Body of pancreas (tissue), 4 donors: ENCODE measurements around the gene ALOX12.

ENCODE experiments used
- POLR2A ChIP-seq, 3 donors: fragments of 450-650 bp; IDR thresholded peaks; one replicate each; pipeline ENCODE4 v1.6.1; 2016; ENCODE audit warnings: antibody characterized with exemption in 3 of 3, mild to moderate bottlenecking in 2 of 3
- TF ChIP-seq, protein P1 (sequence below), 7 experiments: fragments of 450-650 bp in 4 of 7; fragments of 200-600 bp in 3 of 7; sonication (generic) in 3 of 7; IDR thresholded peaks; one replicate each; pipeline ENCODE4 v1.5.1; 2016 to 2019; ENCODE audit warnings: antibody characterized with exemption in 7 of 7

DNA sequence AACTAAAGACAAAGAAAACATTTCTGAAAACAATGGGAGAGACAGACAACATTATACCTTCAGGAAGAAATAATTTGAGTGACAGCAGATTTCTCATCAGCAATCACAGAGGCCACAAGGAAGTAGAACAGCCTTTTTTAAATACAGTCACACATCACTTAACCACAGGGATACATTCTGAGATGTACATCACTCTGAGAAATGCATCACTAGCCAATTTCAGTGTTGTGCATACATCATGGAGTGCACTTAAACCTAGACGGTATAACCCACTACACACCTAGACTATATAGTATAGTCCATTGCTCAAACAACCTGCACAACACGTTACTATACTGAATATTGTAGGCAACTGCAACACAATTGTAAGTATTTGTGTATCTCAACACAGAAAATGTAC lies 24.9 kb upstream of the ALOX12 start:
- TF ChIP-seq POLR2A (IDR thresholded peaks at IDR 0.05), result no peak
- TF ChIP-seq, protein P1, sequence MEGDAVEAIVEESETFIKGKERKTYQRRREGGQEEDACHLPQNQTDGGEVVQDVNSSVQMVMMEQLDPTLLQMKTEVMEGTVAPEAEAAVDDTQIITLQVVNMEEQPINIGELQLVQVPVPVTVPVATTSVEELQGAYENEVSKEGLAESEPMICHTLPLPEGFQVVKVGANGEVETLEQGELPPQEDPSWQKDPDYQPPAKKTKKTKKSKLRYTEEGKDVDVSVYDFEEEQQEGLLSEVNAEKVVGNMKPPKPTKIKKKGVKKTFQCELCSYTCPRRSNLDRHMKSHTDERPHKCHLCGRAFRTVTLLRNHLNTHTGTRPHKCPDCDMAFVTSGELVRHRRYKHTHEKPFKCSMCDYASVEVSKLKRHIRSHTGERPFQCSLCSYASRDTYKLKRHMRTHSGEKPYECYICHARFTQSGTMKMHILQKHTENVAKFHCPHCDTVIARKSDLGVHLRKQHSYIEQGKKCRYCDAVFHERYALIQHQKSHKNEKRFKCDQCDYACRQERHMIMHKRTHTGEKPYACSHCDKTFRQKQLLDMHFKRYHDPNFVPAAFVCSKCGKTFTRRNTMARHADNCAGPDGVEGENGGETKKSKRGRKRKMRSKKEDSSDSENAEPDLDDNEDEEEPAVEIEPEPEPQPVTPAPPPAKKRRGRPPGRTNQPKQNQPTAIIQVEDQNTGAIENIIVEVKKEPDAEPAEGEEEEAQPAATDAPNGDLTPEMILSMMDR (IDR thresholded peaks at IDR 0.05), result no peak
